GM12873 (cell line): ENCODE data around the gene CCNG2.

ENCODE experiments used
- TF ChIP-seq, protein P1 (sequence below): IDR thresholded peaks from 2 replicates; pipeline ENCODE4 v1.5.1; 2012; ENCODE audit warnings: low read depth, mild to moderate bottlenecking, moderate library complexity, low read length, control low read depth; ENCODE audit not compliant: insufficient read depth; ENCODE audit errors: missing control alignments

Gene CCNG2

DNA sequence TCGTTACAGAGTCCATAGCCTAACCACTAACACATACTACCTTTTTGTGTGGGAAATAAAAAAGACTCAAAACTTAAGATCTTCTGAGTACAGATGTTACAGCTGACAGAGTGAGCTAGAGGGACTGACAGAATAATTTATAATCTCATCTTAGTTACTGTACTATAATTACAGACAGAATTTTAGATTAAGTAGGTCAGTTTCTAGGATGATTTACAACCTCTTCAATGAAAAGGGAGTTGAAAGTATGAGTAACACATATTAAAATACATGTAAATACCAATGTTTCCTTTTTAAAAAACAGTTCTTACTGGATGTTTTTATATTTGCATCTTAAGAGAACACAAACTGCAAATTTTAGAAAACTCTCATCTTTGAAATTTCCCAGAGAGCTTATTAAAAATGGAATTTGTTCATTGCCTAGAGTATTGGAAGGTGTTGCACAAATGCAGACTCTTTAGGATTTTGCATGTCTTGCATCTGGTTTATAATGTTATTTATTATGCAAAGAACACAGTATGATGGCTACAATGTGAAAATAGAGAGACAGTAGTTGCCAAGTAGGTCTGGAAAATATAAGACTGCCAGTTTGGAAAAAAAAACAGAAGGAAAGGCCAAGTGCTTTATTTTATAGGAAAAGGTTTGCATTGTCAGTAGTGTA is 24.2 kb upstream of the CCNG2 start:
- TF ChIP-seq, protein P1, sequence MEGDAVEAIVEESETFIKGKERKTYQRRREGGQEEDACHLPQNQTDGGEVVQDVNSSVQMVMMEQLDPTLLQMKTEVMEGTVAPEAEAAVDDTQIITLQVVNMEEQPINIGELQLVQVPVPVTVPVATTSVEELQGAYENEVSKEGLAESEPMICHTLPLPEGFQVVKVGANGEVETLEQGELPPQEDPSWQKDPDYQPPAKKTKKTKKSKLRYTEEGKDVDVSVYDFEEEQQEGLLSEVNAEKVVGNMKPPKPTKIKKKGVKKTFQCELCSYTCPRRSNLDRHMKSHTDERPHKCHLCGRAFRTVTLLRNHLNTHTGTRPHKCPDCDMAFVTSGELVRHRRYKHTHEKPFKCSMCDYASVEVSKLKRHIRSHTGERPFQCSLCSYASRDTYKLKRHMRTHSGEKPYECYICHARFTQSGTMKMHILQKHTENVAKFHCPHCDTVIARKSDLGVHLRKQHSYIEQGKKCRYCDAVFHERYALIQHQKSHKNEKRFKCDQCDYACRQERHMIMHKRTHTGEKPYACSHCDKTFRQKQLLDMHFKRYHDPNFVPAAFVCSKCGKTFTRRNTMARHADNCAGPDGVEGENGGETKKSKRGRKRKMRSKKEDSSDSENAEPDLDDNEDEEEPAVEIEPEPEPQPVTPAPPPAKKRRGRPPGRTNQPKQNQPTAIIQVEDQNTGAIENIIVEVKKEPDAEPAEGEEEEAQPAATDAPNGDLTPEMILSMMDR: no peak

DNA sequence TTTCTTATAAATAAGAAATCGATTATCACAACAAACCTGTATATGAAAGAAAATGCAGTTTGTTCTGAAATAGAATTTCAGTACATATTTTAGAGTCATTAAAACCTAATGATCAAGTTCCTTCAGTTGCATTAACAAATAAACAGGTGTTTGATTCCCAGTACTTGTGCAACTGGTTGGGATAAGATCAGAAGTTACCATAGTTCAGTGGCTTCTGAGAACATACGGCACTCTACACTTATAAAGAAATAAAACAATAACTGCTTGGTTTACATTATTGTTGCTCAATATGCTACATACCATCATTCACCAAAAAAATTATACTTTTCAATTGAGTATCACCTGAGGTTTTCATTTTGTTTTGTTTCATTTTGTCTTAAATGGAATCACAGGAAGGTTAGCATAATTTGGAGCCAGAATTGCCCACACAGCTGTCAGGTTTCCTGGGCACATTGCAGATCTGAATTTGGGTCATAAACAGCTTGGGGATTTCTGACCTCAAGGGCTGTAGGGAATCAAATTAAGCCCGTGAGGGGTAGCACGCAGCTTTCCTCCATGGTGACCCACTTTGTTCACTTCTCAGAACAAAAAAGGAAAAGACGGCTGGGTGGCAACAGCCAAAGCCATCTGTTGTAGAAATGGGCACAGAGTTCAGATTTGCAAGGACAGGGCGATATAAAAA is 14.9 kb upstream of the CCNG2 start:
- TF ChIP-seq, protein P1: no peak

DNA sequence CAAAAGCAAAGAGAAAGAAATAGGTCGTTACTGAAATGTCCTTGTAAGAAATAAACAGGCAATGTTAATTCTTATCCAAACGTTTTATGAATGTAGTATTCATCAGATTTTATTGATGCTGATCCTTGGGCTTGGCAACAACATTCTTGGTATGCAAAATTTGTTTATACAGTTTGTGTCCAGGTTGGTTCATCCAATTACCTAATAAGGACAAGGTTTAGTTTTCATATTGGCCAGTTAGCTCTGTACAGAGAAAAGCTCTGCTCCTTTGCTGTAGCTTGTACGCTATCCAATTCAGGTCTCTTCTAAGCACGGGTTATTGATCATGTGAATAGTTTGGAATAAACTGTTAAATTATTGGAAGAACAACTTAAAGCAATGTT is 14.4 kb upstream of the CCNG2 start:
- TF ChIP-seq, protein P1: no peak

DNA sequence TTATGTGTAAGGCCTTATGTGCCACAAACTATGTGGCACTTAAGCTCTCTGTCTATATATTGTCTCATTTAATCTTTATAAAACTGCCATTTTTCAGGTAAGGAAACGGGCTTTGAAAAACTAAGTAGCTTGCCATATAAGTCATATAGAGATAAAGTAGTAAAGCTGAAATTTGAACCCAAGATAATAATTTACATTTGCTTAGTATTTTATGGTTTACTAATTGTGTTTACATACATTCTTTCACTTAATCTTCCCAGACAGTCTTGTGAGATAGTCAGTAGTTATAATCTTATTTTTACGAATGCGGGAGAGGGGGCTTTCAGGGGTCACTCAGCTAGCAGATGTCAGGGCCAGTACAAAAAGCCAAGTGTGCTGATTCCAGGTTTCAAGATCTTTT is 13.9 kb upstream of the CCNG2 start:
- TF ChIP-seq, protein P1: no peak

DNA sequence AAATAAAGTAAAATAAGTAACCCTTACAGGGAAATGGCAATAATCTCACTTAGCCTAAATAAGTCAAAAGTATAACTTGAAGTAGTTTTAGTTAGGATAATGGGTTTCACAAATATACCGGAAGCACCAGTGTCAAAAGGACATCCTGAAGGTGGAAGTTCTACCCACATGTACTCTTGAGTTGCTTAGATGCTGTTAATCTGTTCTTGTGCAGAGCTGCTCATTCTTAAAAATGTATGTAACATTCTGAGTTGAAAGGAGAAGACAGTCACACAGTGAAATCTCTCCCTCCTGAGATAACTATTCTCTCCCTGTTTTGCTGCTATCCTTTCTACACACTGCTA is 11.2 kb upstream of the CCNG2 start:
- TF ChIP-seq, protein P1: no peak

DNA sequence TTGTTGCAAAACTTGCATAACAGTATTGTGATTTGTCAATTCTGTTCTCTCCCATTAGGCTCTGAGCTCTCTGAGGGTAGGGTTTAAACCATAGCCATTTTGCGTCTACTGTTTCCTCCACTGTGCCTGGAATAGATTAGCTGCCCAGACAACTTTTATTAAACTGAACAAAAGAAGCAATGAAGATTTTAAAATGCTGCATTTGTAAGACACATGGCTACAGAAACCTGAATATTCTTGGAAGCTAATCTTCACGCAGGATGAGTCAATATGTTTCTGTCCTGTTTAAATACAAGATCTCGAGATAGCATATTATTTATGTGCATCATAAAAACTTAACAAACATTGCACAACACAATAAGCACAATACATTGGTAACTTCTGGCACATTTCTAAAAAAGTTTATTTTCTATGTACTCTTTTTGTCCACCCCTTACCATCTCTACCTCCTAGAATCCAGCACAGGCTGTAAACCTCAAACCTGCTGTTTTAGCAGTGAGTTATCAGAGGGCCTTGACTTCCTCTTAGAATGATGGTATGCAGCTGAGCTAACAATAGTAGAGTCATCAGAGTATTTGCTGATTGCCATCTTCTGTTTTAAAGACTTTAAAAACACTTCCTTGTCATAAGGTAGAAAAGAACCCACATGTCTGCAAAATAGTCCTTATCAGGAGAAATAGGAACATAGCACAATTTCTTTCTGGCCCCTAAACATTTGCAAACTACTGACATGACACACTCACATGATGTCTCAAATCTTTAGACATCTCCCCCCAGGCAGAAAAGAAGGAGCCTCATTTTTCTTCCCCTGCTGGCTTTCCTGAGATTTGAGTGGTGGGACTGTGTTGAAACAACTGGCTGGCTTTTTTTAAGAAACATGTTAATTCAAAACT is 10.6 kb upstream of the CCNG2 start:
- TF ChIP-seq, protein P1: no peak
